HCT116 (cell line): ENCODE data around the gene AQP5. TPM values are rescaled to one million over a fixed set of nuclear protein-coding genes. Genes with fewer than 3 reads are reported as not detected.

Experiments used
- ATAC-seq: fragments of 200-7000 bp; cut with Tn5 transposase; 2 replicates; pipeline ENCODE4 v1.9.1; 2020; ENCODE audit warnings: mild to moderate bottlenecking, moderate library complexity
- BruUV-seq: library from RNA; stranded (reverse); fragments of 400-500 nt; replicated peaks from 2 replicates; lab custom pipeline; 2021; lab: Mats Ljungman, UMichigan
- CTCF ChIA-PET: fragments of 300-600 bp; sonication (Branson Sonifier 250); formaldehyde crosslinking; loops from one replicate; lab custom pipeline; 2021; ENCODE audit warnings: antibody characterized with exemption; lab: Charles Lee
- POLR2A ChIA-PET: fragments of 300-600, 350-600 bp; sonication (Branson Sonifier 250); formaldehyde crosslinking; loops from one replicate; lab custom pipeline; 2021; ENCODE audit warnings: antibody characterized with exemption; lab: Charles Lee
- RAD21 ChIA-PET, 2 experiments: fragments of 300-600 bp; sonication (Branson Sonifier 250); formaldehyde crosslinking; loops; one replicate each; lab custom pipeline; 2023; ENCODE audit warnings: low total read pairs in 2 of 2; ENCODE audit not compliant: uncharacterized antibody in 2 of 2, unreplicated experiment in 2 of 2, low non-redundant PET in 1 of 2; lab: Charles Lee
- DNase-seq: peaks from one replicate; pipeline ENCODE4 v3.0.0-alpha.2; 2010; ENCODE audit warnings: low read depth, low spot score
- H2AFZ ChIP-seq: fragments of 200-600 bp; shearing (Covaris generic), sonication (generic); 2 replicates; pipeline ENCODE4 v1.6.1; 2017; ENCODE audit warnings: low read depth, mixed run types, mixed read lengths, antibody characterized with exemption, low read length; ENCODE audit not compliant: poor library complexity, severe bottlenecking
- H3K27ac ChIP-seq: 2 replicates; pipeline ENCODE4 v1.5.1; 2012; ENCODE audit warnings: low read depth, low read length
- H3K27me3 ChIP-seq: fragments of 200-600 bp; sonication (generic); 2 replicates; pipeline ENCODE4 v1.6.1; 2016; ENCODE audit warnings: mixed run types, low read length, mixed read lengths; ENCODE audit not compliant: insufficient read depth
- H3K36me3 ChIP-seq, 2 experiments: fragments of 200-500 bp in 1 of 2; fragments of 200-600 bp in 1 of 2; sonication (Bioruptor generic) in 1 of 2; sonication (generic) in 1 of 2; 2 replicates each; pipeline versions ENCODE4 v1.5.1 to v1.6.1; 2014 to 2016; ENCODE audit warnings: low read length in 2 of 2, inconsistent platforms in 1 of 2, mixed read lengths in 1 of 2, mixed run types in 1 of 2; ENCODE audit not compliant: insufficient read depth in 2 of 2, control insufficient read depth in 1 of 2
- H3K4me1 ChIP-seq, 2 experiments: fragments of 200-600 bp in 1 of 2; sonication (generic) in 1 of 2; 2 replicates each; pipeline versions ENCODE4 v1.5.1 to v1.6.1; 2012 to 2017; ENCODE audit warnings: low read length in 2 of 2, inconsistent platforms in 1 of 2, mild to moderate bottlenecking in 1 of 2, mixed read lengths in 1 of 2, mixed run types in 1 of 2, moderate library complexity in 1 of 2; ENCODE audit not compliant: insufficient read depth in 2 of 2, control insufficient read depth in 1 of 2
- H3K4me2 ChIP-seq: fragments of 200-600 bp; sonication (generic); 2 replicates; pipeline ENCODE4 v1.6.1; 2017; ENCODE audit warnings: mixed run types, low read length, mixed read lengths
- H3K4me3 ChIP-seq, 2 experiments: fragments of 200-600 bp in 1 of 2; sonication (generic) in 1 of 2; replicated peaks in 1 of 2; 2 replicates each; pipeline ENCODE4 v1.5.1; 2011 to 2016; ENCODE audit warnings: low read length in 2 of 2, control low read depth in 1 of 2, low read depth in 1 of 2, mild to moderate bottlenecking in 1 of 2, mixed read lengths in 1 of 2, mixed run types in 1 of 2
- H3K79me2 ChIP-seq: fragments of 200-600 bp; sonication (generic); 2 replicates; pipeline ENCODE4 v1.6.1; 2017; ENCODE audit warnings: mild to moderate bottlenecking, mixed run types, low read length, moderate library complexity, mixed read lengths; ENCODE audit not compliant: insufficient read depth
- H3K9ac ChIP-seq: fragments of 200-600 bp; sonication (generic); 2 replicates; pipeline ENCODE4 v1.6.1; 2016; ENCODE audit warnings: low read length, mixed read lengths
- H3K9me2 ChIP-seq: fragments of 200-600 bp; sonication (generic), shearing (Covaris generic); 2 replicates; pipeline ENCODE4 v1.6.1; 2017; ENCODE audit warnings: mixed run types, mild to moderate bottlenecking, moderate library complexity; ENCODE audit not compliant: insufficient read depth
- H3K9me3 ChIP-seq, 2 experiments: fragments of 200-500 bp in 1 of 2; fragments of 200-600 bp in 1 of 2; sonication (Bioruptor generic) in 1 of 2; sonication (generic) in 1 of 2; 2 replicates each; pipeline ENCODE4 v1.6.1; 2014 to 2017; ENCODE audit warnings: low read length in 2 of 2, mixed read lengths in 2 of 2, inconsistent platforms in 1 of 2, low read depth in 1 of 2, mild to moderate bottlenecking in 1 of 2, mixed run types in 1 of 2, moderate library complexity in 1 of 2; ENCODE audit not compliant: control insufficient read depth in 1 of 2, insufficient read depth in 1 of 2
- H4K20me1 ChIP-seq: fragments of 200-600 bp; sonication (generic), shearing (Covaris generic); 2 replicates; pipeline ENCODE4 v1.6.1; 2017; ENCODE audit warnings: mixed run types, mild to moderate bottlenecking, moderate library complexity; ENCODE audit not compliant: insufficient read depth
- CEBPB ChIP-seq: IDR thresholded peaks from 2 replicates; pipeline ENCODE4 v1.6.1; 2012; ENCODE audit warnings: low read depth
- ELF1 ChIP-seq: IDR thresholded peaks from 2 replicates; pipeline ENCODE4 v1.6.1; 2012; ENCODE audit warnings: low read depth, borderline replicate concordance
- EZH2 ChIP-seq: fragments of 200-600 bp; sonication (generic); IDR thresholded peaks from 2 replicates; pipeline ENCODE4 v1.6.1; 2017; ENCODE audit warnings: antibody characterized with exemption, mixed run types
- MAX ChIP-seq: IDR thresholded peaks from 2 replicates; pipeline ENCODE4 v1.6.1; 2012
- POLR2A ChIP-seq: IDR thresholded peaks from 2 replicates; pipeline ENCODE4 v1.7.0; 2011; ENCODE audit warnings: borderline replicate concordance; ENCODE audit not compliant: insufficient read depth, insufficient read length; ENCODE audit errors: extremely low read depth
- POLR2AphosphoS5 ChIP-seq: IDR thresholded peaks from 2 replicates; pipeline ENCODE4 v1.6.1; 2011; ENCODE audit warnings: mild to moderate bottlenecking, low read depth, low read length, moderate library complexity
- SIN3A ChIP-seq: IDR thresholded peaks from 2 replicates; pipeline ENCODE4 v1.6.1; 2012; ENCODE audit warnings: low read depth
- SP1 ChIP-seq: IDR thresholded peaks from 2 replicates; pipeline ENCODE4 v1.6.1; 2012; ENCODE audit warnings: low read depth
- SRF ChIP-seq: IDR thresholded peaks from 2 replicates; pipeline ENCODE4 v1.6.1; 2012; ENCODE audit warnings: low read depth
- TCF7L2 ChIP-seq: IDR thresholded peaks from 2 replicates; pipeline ENCODE4 v1.7.0; 2011; ENCODE audit warnings: borderline replicate concordance, inconsistent platforms; ENCODE audit not compliant: insufficient read depth, insufficient read length; ENCODE audit errors: extremely low read depth
- YY1 ChIP-seq: IDR thresholded peaks from 2 replicates; pipeline ENCODE4 v1.6.1; 2011; ENCODE audit warnings: low read length, low read depth, moderate library complexity, mild to moderate bottlenecking; ENCODE audit not compliant: insufficient replicate concordance; ENCODE audit errors: extremely low read depth
- intact Hi-C: fragments of 100-400 bp; cut with micrococcal nuclease; formaldehyde crosslinking; loops from 2 replicates; pipeline ENCODE4 v1.10.0; 2022
- total RNA-seq: library from RNA; stranded (reverse); gene quantifications from one replicate; pipeline ENCODE4 v1.2.1, GENCODE V29; 2021; ENCODE audit not compliant: unreplicated experiment
- TF ChIP-seq, protein P1 (sequence below): IDR thresholded peaks from 2 replicates; pipeline ENCODE4 v1.6.1; 2011; ENCODE audit warnings: mild to moderate bottlenecking, low read length, moderate library complexity; ENCODE audit not compliant: insufficient replicate concordance; ENCODE audit errors: extremely low read depth

Gene AQP5
- total RNA-seq, 1 experiment from 2014 or later = not detected

DNA sequence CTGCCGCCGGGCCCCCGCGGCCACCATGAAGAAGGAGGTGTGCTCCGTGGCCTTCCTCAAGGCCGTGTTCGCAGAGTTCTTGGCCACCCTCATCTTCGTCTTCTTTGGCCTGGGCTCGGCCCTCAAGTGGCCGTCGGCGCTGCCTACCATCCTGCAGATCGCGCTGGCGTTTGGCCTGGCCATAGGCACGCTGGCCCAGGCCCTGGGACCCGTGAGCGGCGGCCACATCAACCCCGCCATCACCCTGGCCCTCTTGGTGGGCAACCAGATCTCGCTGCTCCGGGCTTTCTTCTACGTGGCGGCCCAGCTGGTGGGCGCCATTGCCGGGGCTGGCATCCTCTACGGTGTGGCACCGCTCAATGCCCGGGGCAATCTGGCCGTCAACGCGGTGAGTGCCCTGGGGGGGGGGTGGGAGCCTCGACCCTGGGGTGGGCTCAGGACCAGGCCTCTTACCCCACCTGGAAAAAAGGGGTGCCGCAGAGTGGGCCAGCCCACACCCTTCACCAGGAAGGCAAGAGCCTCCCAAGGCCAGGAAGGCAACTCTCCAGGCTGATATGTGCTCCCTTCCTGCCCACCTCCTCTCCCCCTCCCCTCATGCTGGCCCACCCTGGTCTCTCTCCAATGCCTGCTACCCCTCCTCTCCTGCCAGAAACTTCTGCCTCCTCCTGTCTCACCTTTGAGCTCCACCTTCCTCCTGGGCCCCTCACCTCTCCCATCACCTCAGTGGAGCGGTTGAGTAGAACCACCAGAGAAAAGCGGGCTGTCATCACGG is 507 bp downstream of the AQP5 start:
- Histone ChIP-seq H3K4me3 (peak overlapping the region in 1 of 2 experiments; percentile 3; a peak in 1 of 4 replicates), H3K27ac (no peak overlapping the region)
- POLR2A ChIA-PET = no interaction called here
- no TSS peak for BruUV-seq
- TF ChIP-seq POLR2A (no peak), SRF (no peak), SIN3A (no peak), EZH2 (no peak)
- TF ChIP-seq, all 23 proteins: peak for 0
- Histone ChIP-seq H3K79me2 (no peaks in the 10 kb centered on the region), H3K9me2 (no peaks in the 10 kb centered on the region), H3K4me2 (peak overlapping the region; percentile 53), H3K9me3 (no peaks in the 10 kb centered on the region), H2AFZ (no peak overlapping the region), H3K4me1 (peaks cover 30 to 44% of the 10 kb centered on the region in 2 experiments), H4K20me1 (no peaks in the 10 kb centered on the region), H3K36me3 (no peaks in the 10 kb centered on the region), H3K9ac (no peak overlapping the region), H3K27me3 (no peaks in the 10 kb centered on the region)
- ChIA-PET RAD21 (no interaction called here), CTCF (interaction anchor here (0.9 to 2.3 kb wide), 2 partner anchors 16 to 108 kb away, joined by 4 to 13 read pairs; no protein-coding TSS in a partner anchor)
- DNase-seq = no peak
- intact Hi-C loops = loop anchor here (10.0 kb wide), 1 partner anchor 187 kb away; no protein-coding TSS in a partner anchor
- ATAC-seq = no peak

DNA sequence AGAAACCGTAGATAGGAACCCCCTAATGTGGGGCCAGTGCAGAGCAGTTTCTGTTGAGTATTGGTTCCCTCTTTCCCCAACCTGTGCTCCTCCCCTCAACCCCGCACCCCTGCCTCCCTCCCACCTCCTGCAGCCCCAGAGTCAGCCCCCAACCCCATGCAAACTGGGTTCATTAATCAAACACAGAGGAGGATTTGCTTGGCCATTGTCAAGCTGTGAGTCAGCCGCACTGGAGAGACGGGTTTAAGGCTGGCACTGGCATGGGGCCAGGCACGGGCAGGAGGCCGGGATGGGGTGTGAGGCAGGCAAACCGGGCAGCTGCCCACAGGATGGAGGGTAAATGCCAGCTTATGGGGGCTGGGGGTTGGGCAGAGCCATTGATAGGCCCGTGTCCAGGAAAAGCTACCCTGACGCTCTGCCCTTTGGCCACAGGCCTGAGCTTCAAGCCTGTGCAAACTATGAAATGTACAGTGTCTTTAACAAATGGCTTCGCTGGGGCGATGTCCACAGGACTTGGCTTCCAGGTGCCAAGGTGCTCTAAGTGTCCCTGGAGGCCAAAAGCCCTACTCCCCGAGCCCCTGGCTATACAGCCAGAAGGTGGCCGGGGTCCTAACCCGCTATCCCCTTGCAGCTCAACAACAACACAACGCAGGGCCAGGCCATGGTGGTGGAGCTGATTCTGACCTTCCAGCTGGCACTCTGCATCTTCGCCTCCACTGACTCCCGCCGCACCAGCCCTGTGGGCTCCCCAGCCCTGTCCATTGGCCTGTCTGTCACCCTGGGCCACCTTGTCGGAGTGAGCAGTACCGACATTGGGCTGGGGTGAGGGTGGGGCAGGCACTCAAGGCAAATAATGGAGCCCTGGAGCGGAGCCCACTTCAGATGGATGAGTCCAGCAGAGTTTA is 1.4 kb downstream of the AQP5 start:
- ChIA-PET POLR2A (no interaction called here), CTCF (interaction anchor here (0.9 to 2.3 kb wide), 4 partner anchors 11 to 107 kb away, joined by 3 to 13 read pairs (median 4); no protein-coding TSS in a partner anchor), RAD21 (interaction anchor here in 1 of 2 experiments (0.5 kb wide), 1 partner anchor 212 kb away, joined by 6 read pairs; no protein-coding TSS in a partner anchor)
- H3K27me3 ChIP-seq = no peaks in the 10 kb centered on the region
- no peak overlapping the region for H2AFZ ChIP-seq
- H3K79me2 ChIP-seq = no peaks in the 10 kb centered on the region
- BruUV-seq = no TSS peak
- H3K36me3 ChIP-seq = no peaks in the 10 kb centered on the region
- H4K20me1 ChIP-seq = no peaks in the 10 kb centered on the region
- intact Hi-C loops = loop anchor here (10.0 kb wide), 1 partner anchor 188 kb away; no protein-coding TSS in a partner anchor
- peak; percentile 29 for DNase-seq
- H3K4me1 ChIP-seq = peaks cover 30 to 52% of the 10 kb centered on the region in 2 experiments
- H3K27ac ChIP-seq = no peak overlapping the region
- peak overlapping the region in 1 of 2 experiments; percentile 3; a peak in 1 of 4 replicates for H3K4me3 ChIP-seq
- H3K9ac ChIP-seq = no peak overlapping the region
- 0 out of 2 replicates have a peak, but pooled peaks have one; percentile 16 for ATAC-seq
- H3K9me2 ChIP-seq = no peaks in the 10 kb centered on the region
- no peaks in the 10 kb centered on the region for H3K9me3 ChIP-seq
- H3K4me2 ChIP-seq = peak overlapping the region; percentile 53
- no peak for TF ChIP-seq ELF1
- no peak for TF ChIP-seq TCF7L2
- peak; percentile 25 for TF ChIP-seq YY1
- no peak for TF ChIP-seq SIN3A
- TF ChIP-seq MAX = peak; percentile 84
- no peak for TF ChIP-seq EZH2
- TF ChIP-seq SP1 = no peak
- TF ChIP-seq POLR2AphosphoS5 = peak; percentile 51; the same call in 1 of the 2 replicates
- TF ChIP-seq CEBPB = no peak
- TF ChIP-seq, protein P1, sequence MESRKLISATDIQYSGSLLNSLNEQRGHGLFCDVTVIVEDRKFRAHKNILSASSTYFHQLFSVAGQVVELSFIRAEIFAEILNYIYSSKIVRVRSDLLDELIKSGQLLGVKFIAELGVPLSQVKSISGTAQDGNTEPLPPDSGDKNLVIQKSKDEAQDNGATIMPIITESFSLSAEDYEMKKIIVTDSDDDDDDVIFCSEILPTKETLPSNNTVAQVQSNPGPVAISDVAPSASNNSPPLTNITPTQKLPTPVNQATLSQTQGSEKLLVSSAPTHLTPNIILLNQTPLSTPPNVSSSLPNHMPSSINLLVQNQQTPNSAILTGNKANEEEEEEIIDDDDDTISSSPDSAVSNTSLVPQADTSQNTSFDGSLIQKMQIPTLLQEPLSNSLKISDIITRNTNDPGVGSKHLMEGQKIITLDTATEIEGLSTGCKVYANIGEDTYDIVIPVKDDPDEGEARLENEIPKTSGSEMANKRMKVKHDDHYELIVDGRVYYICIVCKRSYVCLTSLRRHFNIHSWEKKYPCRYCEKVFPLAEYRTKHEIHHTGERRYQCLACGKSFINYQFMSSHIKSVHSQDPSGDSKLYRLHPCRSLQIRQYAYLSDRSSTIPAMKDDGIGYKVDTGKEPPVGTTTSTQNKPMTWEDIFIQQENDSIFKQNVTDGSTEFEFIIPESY = peak; percentile 33
